HG03135 (cell line): ENCODE data around the gene PACRGL.
"Not testable (repeated sequence)": the region's sequence is repeated elsewhere in the genome, so short reads cannot be mapped to it uniquely, and the experiment has no call there.

Experiments used
- ATAC-seq: cut with Tn5 transposase; IDR thresholded peaks from one replicate; pipeline ENCODE4 v1.9.1; 2021; ENCODE audit warnings: mild to moderate bottlenecking, moderate library complexity; ENCODE audit not compliant: unreplicated experiment

PACRGL gene

DNA sequence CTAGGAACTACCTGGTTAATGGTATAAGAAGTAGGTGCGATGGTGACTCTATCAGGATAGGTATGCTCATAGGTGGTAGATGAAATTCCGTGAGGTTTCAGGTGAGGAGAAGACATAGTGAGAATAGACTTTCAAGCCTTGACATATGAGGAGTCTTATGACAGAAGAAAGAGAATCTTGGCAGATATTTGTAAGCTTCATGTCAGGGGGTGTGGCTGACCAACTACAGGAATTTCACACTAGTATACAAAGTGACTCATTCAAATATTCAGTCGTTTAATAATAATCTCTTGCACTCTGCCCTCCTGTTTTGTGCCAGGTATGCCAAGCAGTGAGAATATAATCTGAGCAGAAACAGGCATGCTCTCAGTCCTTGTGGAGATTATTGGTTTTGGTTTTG is 22.8 kb downstream of the PACRGL start:
- ATAC-seq = no peak

DNA sequence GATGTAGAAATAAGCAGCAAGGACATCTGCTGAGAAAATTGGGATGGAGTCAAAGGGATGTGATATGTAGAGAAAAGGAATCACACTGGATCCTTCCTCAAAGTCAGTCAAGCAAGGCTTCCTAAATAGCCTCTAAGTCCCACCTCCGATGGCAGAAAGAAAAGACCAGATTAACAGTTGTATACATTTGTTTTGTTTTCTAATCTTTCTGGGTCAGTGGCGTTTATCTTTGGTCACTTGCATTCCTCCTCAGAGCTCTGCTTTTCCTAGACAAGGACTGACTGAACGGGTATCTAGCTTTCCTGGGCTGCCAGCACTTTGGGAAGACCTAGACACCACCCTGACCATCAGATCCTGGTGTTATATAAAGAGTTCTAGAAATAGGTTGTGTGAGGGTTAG is 23.2 kb downstream of the PACRGL start:
- no peak for ATAC-seq

DNA sequence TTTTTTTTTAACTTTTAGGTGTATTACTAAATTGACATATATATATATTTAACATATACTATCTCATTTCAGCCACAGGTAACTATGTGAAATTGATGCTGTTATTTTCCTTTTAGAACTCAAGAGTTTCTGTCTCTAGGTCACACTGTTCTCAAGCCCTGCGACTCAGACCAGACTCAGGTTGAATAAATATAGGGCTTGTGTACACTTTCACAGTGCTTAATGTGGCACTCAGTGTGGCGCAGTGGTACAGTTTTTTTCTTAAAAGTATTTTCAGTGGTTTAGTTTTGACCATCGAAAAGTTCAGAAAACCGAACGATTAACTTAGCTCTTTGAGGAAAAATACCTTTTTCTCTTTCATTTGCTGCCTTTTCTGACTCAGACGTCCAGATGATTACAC is 24.7 kb downstream of the PACRGL start:
- ATAC-seq = peak; percentile 99

DNA sequence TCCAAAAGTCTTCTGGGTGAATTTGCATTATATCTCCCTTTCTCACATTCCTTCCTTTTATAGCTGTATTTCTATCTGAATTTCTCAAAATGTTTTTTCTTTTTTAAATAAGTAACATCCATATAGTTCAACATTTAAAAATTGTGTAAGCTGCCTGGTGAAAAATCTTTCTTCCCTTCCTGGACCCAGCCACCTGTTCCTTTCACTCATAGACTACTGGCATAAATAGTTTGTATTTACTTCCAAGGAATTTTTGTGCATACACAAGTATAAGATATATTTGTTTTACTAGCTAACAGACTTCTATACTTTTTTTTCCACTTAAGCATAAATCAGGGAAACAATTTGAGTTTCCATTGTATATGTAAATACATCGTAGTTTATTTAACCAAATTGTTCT is 35.7 kb downstream of the PACRGL start:
- no peak for ATAC-seq

DNA sequence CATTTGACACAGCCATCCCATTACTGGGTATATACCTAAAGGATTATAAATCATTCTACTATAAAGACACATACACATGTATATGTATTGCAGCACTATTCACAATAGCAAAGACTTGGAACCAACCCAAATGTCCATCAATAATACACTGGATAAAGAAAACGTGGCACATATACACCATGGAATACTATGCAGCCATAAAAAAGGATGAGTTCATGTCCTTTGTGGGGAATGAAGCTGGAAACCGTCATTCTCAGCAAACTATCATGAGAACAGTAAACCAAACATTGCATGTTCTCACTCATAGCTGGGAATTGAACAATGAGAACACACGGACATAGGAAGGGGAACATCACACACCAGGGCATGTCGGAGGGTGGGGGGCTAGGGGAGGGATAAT is 45.7 kb downstream of the PACRGL start:
- ATAC-seq = not testable (repeated sequence)

DNA sequence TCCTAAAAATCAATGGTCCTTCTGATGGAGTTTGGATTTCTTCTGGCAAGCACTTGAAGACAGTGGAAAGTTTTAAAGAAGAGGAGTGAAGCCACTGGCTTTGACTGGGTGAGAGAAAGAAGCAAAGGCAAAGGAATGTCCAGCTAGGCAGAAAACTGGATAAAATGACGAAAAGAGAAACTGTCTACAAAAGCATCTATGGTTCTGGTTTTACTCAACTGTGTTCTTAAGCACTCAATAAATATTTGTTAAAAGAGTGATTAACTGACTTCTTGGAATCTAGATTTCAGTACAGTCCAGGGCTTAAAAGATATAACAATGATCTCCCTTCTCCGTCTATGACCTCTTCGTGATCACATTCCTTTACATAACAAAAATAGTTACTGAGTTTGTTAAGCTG is 52.4 kb downstream of the PACRGL start:
- ATAC-seq = no peak

DNA sequence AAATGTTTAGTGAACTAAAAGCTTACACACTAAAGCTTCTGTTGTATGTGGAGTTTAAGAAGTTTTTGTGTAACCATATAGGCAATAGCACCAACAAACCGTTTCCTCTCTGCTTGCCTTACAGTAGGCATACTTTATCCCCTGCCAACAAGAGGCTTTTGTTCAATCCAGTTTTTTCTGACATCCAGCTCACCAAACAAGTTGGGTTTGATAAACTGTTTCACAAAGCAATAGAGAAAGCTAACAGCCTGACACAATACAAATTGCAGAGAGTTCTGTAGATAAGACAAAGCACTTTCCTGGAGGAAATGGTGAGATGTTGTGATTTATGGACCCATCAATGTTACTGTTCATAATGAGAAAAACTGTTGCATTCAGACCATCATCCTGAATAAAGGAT is 53.8 kb downstream of the PACRGL start:
- ATAC-seq = no peak

DNA sequence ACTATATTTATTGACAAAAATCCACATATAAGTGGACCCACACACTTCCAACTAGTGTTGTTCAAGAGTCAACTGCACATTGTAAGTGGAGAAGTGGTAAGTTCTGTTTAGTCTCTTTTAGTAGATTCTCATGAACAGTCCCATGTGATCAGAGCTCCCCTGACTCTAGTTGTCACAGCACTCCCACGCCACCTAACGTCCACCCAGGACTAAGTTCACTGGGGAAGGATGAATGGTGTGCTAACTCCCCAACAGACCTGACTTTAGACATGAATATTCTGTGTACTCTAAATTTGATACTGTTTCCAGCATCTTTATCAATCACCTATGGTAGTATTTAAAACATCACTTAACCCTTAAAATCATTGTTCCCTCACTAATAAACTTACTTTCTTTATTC is 59.8 kb downstream of the PACRGL start:
- no peak for ATAC-seq

DNA sequence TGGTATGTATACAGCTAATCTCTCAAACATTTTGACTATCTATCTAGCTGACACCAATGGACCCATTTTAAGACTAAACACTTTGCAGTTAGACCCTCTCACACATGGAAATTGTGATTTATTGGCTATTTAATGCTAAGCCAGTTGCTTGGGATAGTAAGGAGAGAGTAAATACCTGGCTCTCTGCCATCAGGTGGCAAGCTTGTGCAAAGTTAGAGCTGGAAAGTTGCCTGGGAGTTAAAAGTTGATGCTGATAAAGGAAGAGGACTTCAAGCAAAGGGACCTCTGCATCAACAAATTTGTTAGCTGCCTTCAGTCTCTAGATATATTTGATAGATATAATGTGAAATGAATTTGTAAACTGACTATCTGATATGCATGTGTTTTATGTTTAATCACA is 61.1 kb downstream of the PACRGL start:
- no peak for ATAC-seq

DNA sequence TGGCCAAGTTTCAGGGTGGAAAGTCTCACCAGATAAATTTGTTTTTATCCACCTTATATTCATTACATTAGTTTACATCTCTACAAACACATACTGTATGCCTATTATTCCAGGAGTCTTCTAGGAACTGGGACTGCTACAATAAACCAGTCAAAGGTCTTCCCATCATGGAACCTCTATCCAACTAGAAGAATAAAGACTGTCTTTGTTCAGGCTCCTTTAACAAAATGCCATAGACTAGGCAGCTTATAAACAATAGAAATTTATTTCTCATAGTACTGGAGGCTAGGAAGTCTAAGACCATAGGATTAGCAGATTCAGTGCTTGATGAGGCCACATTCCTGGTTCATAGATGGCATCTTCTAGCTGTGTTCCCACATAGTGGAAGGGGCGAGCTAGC is 61.6 kb downstream of the PACRGL start:
- ATAC-seq = no peak

DNA sequence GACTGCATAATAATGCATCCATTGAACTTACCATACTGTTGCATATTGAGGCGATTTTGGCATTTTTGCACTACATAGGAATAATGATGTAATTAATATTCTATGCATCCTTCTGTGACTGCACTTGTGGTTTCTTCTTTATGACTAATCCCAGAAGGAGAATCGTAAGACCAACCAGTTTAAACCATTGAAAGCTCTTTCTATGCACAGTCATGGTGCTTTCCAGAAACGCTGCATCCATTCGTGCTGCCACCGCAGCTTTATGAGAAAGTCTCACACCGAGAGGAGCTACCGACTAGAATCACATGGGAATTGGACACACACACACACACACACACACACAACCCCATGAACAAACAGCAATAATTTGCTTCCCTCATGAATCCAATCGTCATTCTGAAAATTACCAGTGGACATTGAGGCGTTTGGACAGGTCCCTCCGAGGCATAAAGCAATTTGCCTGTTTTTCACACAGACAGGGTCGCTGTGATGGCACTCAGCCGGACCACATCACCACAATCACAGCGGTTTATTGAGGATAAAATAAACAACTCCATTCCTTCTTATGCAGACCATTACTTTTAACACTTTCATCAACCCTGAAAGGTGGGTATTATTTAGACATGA is 64.2 kb downstream of the PACRGL start:
- ATAC-seq = no peak

DNA sequence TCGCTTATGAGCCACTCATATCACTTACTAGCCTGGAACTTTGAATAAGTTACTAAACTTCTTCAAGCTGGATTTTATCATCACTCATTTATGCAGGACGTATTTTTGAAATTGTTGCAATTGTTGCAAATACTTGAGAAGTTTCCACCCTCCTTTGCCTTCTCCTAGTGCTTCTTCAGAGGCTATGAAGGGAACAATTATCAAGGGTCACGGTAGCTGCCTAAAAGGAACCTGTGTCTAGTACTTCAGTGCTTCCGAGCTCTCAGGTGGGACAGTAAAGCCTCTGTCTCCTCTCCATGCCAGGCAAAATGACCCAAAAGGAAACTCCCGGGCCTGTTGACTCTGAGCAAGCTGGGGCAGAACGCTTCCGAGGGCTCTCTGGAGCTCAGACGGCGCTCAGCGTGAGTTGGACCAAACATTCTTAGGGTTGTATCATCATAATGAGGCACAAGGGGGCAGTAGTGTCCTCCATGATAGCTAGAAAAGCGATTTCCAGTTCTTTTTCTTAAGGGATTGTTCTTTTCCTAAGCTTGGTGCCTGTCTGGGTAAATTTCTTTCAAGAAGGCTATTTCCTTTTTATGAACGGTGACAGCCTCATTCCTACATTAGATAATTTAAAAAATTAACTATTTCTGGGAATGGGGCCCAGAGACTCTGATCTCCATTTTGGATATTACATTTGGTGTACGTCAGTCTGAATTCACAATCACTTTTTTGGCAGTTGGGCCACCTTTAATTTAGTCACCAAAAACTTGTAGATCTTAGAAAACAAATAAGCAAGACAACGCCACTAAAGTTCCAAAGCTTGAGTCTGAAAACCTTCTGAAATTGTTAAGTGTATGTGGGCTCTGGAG is 73.1 kb downstream of the PACRGL start:
- peak; percentile 74 for ATAC-seq

DNA sequence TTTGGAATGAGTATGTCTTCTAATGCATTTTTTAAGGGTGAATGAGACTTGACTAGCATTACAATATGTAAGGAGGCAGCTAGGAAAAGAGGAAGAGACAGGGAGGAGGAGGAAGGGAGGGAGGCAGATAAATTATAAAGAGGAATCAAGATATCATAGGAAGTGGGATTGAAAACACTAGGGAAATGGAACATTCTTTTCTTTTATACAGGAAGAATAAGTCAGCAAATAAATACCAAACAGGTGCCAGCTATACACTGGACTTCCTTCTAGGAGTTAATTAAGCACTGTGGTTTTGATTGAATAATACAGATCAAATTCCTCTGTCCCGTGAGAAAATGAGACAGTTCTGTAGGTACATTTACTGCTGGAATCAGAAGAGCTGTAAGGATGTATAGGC is 78.6 kb downstream of the PACRGL start:
- ATAC-seq = no peak

DNA sequence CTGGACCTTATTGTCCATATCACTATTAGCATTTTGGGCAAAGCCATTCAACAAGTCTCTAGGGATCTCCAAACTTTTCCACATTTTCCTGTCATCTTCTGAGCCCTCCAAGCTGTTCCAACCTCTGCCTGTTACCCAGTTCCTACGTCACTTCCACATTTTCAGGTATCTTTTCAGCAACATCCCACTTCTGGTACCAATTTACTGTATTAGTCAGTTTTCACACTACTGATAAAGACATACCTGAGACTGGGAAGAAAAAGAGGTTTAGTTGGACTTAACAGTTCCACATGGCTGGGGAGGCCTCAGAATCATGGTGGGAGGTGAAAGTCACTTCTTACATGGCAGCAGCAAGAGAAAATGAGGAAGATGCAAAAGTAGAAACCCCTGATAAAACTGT is 82.9 kb downstream of the PACRGL start:
- ATAC-seq = not testable (repeated sequence)

DNA sequence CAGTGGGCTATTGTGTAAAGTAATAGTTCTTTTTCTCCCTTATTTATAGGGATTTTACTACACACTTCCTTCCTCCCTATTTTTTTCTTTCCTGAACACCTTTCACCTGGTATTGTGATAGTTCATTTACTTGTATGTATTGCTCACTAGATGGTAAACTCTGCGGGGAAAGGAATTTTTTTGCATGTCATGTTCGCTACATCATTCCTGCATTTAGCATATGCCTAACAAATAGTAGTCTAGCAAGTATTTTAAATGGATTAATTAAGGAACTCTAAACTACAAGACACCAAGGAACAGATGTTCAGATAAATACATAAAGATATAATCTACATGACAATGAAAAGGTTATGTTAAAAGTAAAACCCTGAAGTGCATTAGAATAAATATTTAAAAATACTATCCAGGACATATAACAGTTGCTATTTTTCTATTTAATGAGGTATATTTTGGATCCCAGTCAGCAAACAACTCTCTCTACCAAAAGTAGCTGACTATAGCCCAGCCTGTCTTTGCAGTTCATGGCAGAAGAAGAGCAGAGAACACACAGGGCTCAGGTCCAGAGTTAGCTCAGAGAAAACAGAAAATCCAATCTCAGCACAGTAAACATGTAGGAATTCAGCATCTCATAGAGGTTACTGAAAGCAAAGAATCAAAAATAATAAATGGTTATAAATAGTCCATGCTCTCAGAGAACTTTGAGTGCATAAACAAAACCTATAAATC is 87.8 kb downstream of the PACRGL start:
- ATAC-seq = no peak
